DMS 273 (cell line): Measurements from ENCODE around the gene TCTA.
"Not testable (repeated sequence)": the region's sequence is repeated elsewhere in the genome, so short reads cannot be mapped to it uniquely, and the experiment has no call there.

ENCODE experiments used
- DNase-seq: peaks from one replicate; lab custom pipeline; 2025; ENCODE audit not compliant: unreplicated experiment; lab: John Stamatoyannopoulos, UW

Gene TCTA

GRCh38 chr3:49411968-49412631, at the start of gene TCTA, which contains the start of gene RHOA:
Gene TCTA, plus strand, starts transcription at chr3:49412423. Its CDS starts 4 bp downstream, at chr3:49412427.
Gene RHOA, minus strand, starts transcription at chr3:49411976. Its CDS starts 36,387 bp downstream, at chr3:49375589.
- DNase-seq, result peak; percentile 99

GRCh38 chr3:49362561-49362960, 49.7 kb upstream of the TCTA start:
- no peak for DNase-seq

- DNase-seq, result no peak
These were observed 41.5 kb upstream of the TCTA start for GRCh38 chr3:49370585-49371290.

- no peak for DNase-seq
These were observed 40.3 kb upstream of the TCTA start for GRCh38 chr3:49371946-49372345.

- no peak for DNase-seq
These were observed 34.7 kb upstream of the TCTA start for GRCh38 chr3:49377483-49377882.

- DNase-seq, result no peak
These were observed 33.9 kb upstream of the TCTA start for GRCh38 chr3:49378249-49378895.

- DNase-seq, result no peak
These were observed 28.8 kb upstream of the TCTA start for GRCh38 chr3:49383387-49383786.

GRCh38 chr3:49385617-49386016, 26.6 kb upstream of the TCTA start:
- DNase-seq, result no peak

- DNase-seq, result no peak
These were observed 26.0 kb upstream of the TCTA start for GRCh38 chr3:49386056-49386756.

GRCh38 chr3:49387721-49388120, 24.5 kb upstream of the TCTA start:
- DNase-seq, result no peak

GRCh38 chr3:49388289-49388820, 23.9 kb upstream of the TCTA start:
- DNase-seq, result no peak

- no peak for DNase-seq
These were observed 22.9 kb upstream of the TCTA start for GRCh38 chr3:49389297-49389696.

- not testable (repeated sequence) for DNase-seq
These were observed 20.9 kb upstream of the TCTA start for GRCh38 chr3:49391310-49391709.

- DNase-seq, result peak; percentile 38
These were observed 14.8 kb upstream of the TCTA start for GRCh38 chr3:49397470-49397869.

GRCh38 chr3:49399461-49399860, 12.8 kb upstream of the TCTA start:
- DNase-seq, result no peak

GRCh38 chr3:49401766-49402165, 10.5 kb upstream of the TCTA start:
- DNase-seq, result no peak

GRCh38 chr3:49403891-49404290, 8.3 kb upstream of the TCTA start:
- no peak for DNase-seq

- not testable (repeated sequence) for DNase-seq
These were observed 6.7 kb upstream of the TCTA start for GRCh38 chr3:49405570-49405969.

- DNase-seq, result no peak
These were observed 5.4 kb upstream of the TCTA start for GRCh38 chr3:49406571-49407565.
